Measurements from ENCODE around the gene POTEF. TPM values are rescaled to one million over a fixed set of nuclear protein-coding genes. Genes with fewer than 3 reads are reported as not detected.

Gene POTEF
- total and polyA plus RNA-seq, 2 experiments from 2014 or later = 1.1 to 3.0 TPM

GRCh38 chr2:130135692-130136541 is 6.9 kb upstream of the POTEF start:
- Mint-ChIP-seq H3K4me3 (no peak overlapping the region), H3K4me1 (no peaks in the 10 kb centered on the region), H3K27me3 (ENCODE audit: insufficient read depth, low read depth, poor library complexity) (peaks cover 2% of the 10 kb centered on the region), H3K27ac (no peak overlapping the region), H3K36me3 (ENCODE audit: low read depth) (no peaks in the 10 kb centered on the region), H3K9me3 (no peaks in the 10 kb centered on the region)
- H3F3A ChIP-seq (replicated peaks; ENCODE audit: low read depth) = no peaks in the 10 kb centered on the region
- TF ChIP-seq REST (IDR thresholded peaks at IDR 0.05; ENCODE audit: unreplicated experiment) (no peak), ETS1 (IDR thresholded peaks at IDR 0.05) (no peak), NANOG (IDR thresholded peaks at IDR 0.05; ENCODE audit: borderline replicate concordance) (no peak), POLR2AphosphoS5 (IDR thresholded peaks at IDR 0.05; ENCODE audit: low read depth) (no peak), JUNB (IDR thresholded peaks at IDR 0.05; ENCODE audit: unreplicated experiment) (no peak), CREB1 (CRISPR knock-in tag; IDR thresholded peaks at IDR 0.05; ENCODE audit: low read depth) (no peak), ZNF114 (CRISPR knock-in tag; IDR thresholded peaks at IDR 0.05) (no peak), ZNF331 (CRISPR knock-in tag; IDR thresholded peaks at IDR 0.05; ENCODE audit: low read depth) (no peak), EZH2phosphoT487 (IDR thresholded peaks at IDR 0.05; ENCODE audit: unreplicated experiment) (no peak), STAT1 (IDR thresholded peaks at IDR 0.05; ENCODE audit: unreplicated experiment) (no peak), ZNF462 (CRISPR knock-in tag; IDR thresholded peaks at IDR 0.05) (no peak), CTCF (conservative IDR thresholded peaks at IDR 0.05; ENCODE audit: low read depth in 2 of 2) (no peak), EZH2 (IDR thresholded peaks at IDR 0.05; ENCODE audit: low read depth, unreplicated experiment) (no peak)
- H2AFZ ChIP-seq = no peak overlapping the region
- H3K4me3 ChIP-seq = no peak overlapping the region
- no peaks in the 10 kb centered on the region for H3K79me2 ChIP-seq (replicated peaks; ENCODE audit: insufficient read depth)
- H3K9me2 ChIP-seq (ENCODE audit: insufficient read depth) = no peaks in the 10 kb centered on the region
- H3K36me3 ChIP-seq (ENCODE audit: insufficient read depth) = no peaks in the 10 kb centered on the region
- no peak overlapping the region for H3K4me2 ChIP-seq
- DNase-seq (ENCODE audit: low spot score) (no peak), ATAC-seq (no peak)
- no peaks in the 10 kb centered on the region for H3K4me1 ChIP-seq (ENCODE audit: insufficient read depth)
- H3K27ac ChIP-seq (ENCODE audit: low read depth) = no peak overlapping the region
- no peaks in the 10 kb centered on the region for H4K20me1 ChIP-seq (replicated peaks; ENCODE audit: insufficient read depth)
- no peaks in the 10 kb centered on the region for H3K27me3 ChIP-seq (ENCODE audit: insufficient read depth)
